Adipocyte (in vitro differentiated cells): Measurements from ENCODE around the gene BTNL9.
"Not testable (repeated sequence)": the region's sequence is repeated elsewhere in the genome, so short reads cannot be mapped to it uniquely, and the experiment has no call there.

ENCODE experiments used
- DNase-seq: peaks from one replicate; pipeline ENCODE4 v3.0.0-alpha.2; 2015; ENCODE audit warnings: low read depth
- H3K27me3 ChIP-seq: replicated peaks from 2 replicates; pipeline ENCODE4 v1.7.0; 2013; ENCODE audit warnings: mild to moderate bottlenecking, low read length, moderate library complexity; ENCODE audit not compliant: control insufficient read depth, insufficient read depth
- H3K36me3 ChIP-seq: 2 replicates; pipeline ENCODE4 v1.7.0; 2013; ENCODE audit warnings: low read length, mild to moderate bottlenecking, moderate library complexity; ENCODE audit not compliant: control insufficient read depth, insufficient read depth, severe bottlenecking
- H3K4me1 ChIP-seq: 2 replicates; pipeline ENCODE4 v1.7.0; 2013; ENCODE audit warnings: mild to moderate bottlenecking, low read length, moderate library complexity; ENCODE audit not compliant: control insufficient read depth, insufficient read depth
- H3K4me3 ChIP-seq: 2 replicates; pipeline ENCODE4 v1.7.0; 2013; ENCODE audit warnings: mild to moderate bottlenecking, low read length, moderate library complexity
- H3K9ac ChIP-seq: 2 replicates; pipeline ENCODE4 v1.7.0; 2013; ENCODE audit warnings: mild to moderate bottlenecking, low read length, moderate library complexity
- H3K9me3 ChIP-seq: 2 replicates; pipeline ENCODE4 v1.7.0; 2013; ENCODE audit warnings: mild to moderate bottlenecking, low read length, moderate library complexity; ENCODE audit not compliant: control insufficient read depth

Gene BTNL9

GRCh38 chr5:181039931-181040630, at the start of gene BTNL9:
BTNL9 (plus strand) TSS chr5:181040266; CDS start chr5:181045490, 5,224 bp downstream.
- no peaks in the 10 kb centered on the region for H3K9me3 ChIP-seq
- H3K36me3 ChIP-seq = no peaks in the 10 kb centered on the region
- no peak for DNase-seq
- H3K27me3 ChIP-seq = peaks cover 62% of the 10 kb centered on the region
- no peak within 1 kb of the TSS for H3K9ac ChIP-seq
- H3K4me3 ChIP-seq = no peak within 1 kb of the TSS
- peaks cover 3% of the 10 kb centered on the region for H3K4me1 ChIP-seq

DNA sequence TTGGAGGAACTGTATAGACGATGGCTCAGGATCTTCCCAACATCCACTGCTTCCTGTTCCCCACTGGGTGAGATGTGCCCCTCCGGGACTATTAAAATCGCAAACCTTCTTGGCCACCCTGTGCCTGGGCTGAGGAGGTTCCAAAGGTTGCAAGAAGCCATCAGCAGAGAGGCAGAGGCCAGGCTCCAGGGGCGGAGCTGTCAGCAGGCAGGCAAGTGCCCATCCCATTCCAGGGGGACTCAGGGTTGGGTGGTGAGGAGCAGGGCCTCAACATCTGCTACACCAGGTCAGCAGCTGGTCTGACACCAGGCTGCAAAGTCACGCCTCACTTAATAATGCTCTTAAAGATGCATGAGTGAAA, 49.2 kb upstream of the BTNL9 start:
- H3K9ac ChIP-seq = no peak overlapping the region
- peaks cover 6% of the 10 kb centered on the region for H3K9me3 ChIP-seq
- peaks cover 21% of the 10 kb centered on the region for H3K27me3 ChIP-seq
- DNase-seq = no peak
- no peak overlapping the region for H3K4me3 ChIP-seq
- H3K4me1 ChIP-seq = no peaks in the 10 kb centered on the region
- no peaks in the 10 kb centered on the region for H3K36me3 ChIP-seq

GRCh38 chr5:181001947-181002346, 38.1 kb upstream of the BTNL9 start:
- Histone ChIP-seq H3K36me3 (no peaks in the 10 kb centered on the region), H3K27me3 (peaks cover 11% of the 10 kb centered on the region), H3K9me3 (no peaks in the 10 kb centered on the region), H3K4me1 (no peaks in the 10 kb centered on the region), H3K9ac (no peak overlapping the region), H3K4me3 (no peak overlapping the region)
- no peak for DNase-seq

DNA sequence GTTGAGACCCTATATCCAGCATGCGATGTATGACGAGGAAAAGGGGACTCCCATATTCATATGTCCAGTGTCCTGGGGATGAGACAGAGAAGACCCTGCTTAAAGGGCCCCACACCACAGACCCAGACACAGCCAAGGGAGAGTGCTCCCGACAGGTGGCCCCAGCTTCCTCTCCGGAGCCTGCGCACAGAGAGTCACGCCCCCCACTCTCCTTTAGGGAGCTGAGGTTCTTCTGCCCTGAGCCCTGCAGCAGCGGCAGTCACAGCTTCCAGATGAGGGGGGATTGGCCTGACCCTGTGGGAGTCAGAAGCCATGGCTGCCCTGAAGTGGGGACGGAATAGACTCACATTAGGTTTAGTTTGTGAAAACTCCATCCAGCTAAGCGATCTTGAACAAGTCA, 34.3 kb upstream of the BTNL9 start:
- Histone ChIP-seq H3K36me3 (no peaks in the 10 kb centered on the region), H3K4me3 (no peak overlapping the region), H3K9me3 (peaks cover 15% of the 10 kb centered on the region), H3K9ac (no peak overlapping the region), H3K27me3 (peaks cover 13% of the 10 kb centered on the region), H3K4me1 (no peaks in the 10 kb centered on the region)
- DNase-seq = no peak

GRCh38 chr5:181008136-181008535, 31.9 kb upstream of the BTNL9 start:
- Histone ChIP-seq H3K4me1 (no peaks in the 10 kb centered on the region), H3K9me3 (peaks cover 16% of the 10 kb centered on the region), H3K4me3 (no peak overlapping the region), H3K27me3 (peaks cover 13% of the 10 kb centered on the region), H3K36me3 (no peaks in the 10 kb centered on the region), H3K9ac (no peak overlapping the region)
- DNase-seq = no peak

DNA sequence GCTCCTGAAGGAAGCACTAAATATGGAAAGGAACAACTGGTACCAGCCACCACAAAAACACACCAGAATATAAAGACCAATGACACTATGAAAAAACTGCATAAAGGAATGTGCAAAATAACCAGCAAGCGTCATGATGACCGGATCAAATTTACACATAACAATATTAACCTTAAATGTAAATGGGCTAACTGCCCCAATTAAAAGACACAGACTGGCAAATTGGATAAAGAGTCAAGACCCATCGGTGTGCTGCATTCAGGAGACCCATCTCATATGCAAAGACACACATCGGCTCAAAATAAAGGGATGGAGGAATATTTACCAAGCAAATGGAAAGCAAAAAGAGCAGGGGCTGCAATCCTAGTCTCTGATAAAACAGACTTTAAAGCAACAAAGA, 30.0 kb upstream of the BTNL9 start:
- DNase-seq, H3K4me3 ChIP-seq, H3K4me1 ChIP-seq, H3K9ac ChIP-seq, H3K36me3 ChIP-seq: not testable (repeated sequence)
- H3K9me3 ChIP-seq = peaks cover 16% of the 10 kb centered on the region
- H3K27me3 ChIP-seq = peaks cover 10% of the 10 kb centered on the region

DNA sequence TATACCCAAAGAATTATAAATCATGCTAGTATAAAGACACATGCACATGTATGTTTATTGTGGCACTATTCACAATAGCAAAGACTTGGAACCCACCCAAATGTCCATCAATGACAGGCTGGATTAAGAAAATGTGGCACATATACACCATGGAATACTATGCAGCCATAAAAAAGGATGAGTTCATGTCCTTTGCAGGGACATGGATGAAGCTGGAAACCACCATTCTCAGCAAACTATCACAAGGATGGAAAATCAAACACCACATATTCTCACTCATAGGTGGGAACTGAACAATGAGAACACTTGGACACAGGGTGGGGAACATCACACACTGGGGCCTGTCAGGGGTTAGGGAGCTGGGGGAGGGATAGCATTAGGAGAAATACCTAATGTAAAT, 25.4 kb upstream of the BTNL9 start:
- not testable (repeated sequence) for H3K36me3 ChIP-seq, H3K9ac ChIP-seq, DNase-seq, H3K27me3 ChIP-seq, H3K4me1 ChIP-seq, H3K4me3 ChIP-seq
- peaks cover 11% of the 10 kb centered on the region for H3K9me3 ChIP-seq

- not testable (repeated sequence) for H3K9ac ChIP-seq, DNase-seq, H3K4me3 ChIP-seq, H3K36me3 ChIP-seq, H3K27me3 ChIP-seq, H3K4me1 ChIP-seq
- H3K9me3 ChIP-seq = peaks cover 15% of the 10 kb centered on the region
These were observed 22.6 kb upstream of the BTNL9 start for GRCh38 chr5:181017448-181017847.

- no peak for DNase-seq
- Histone ChIP-seq H3K27me3 (no peaks in the 10 kb centered on the region), H3K36me3 (no peaks in the 10 kb centered on the region), H3K9ac (no peak overlapping the region), H3K9me3 (peaks cover 25% of the 10 kb centered on the region), H3K4me1 (no peaks in the 10 kb centered on the region), H3K4me3 (no peak overlapping the region)
These were observed 19.4 kb upstream of the BTNL9 start for GRCh38 chr5:181020688-181021087.

DNA sequence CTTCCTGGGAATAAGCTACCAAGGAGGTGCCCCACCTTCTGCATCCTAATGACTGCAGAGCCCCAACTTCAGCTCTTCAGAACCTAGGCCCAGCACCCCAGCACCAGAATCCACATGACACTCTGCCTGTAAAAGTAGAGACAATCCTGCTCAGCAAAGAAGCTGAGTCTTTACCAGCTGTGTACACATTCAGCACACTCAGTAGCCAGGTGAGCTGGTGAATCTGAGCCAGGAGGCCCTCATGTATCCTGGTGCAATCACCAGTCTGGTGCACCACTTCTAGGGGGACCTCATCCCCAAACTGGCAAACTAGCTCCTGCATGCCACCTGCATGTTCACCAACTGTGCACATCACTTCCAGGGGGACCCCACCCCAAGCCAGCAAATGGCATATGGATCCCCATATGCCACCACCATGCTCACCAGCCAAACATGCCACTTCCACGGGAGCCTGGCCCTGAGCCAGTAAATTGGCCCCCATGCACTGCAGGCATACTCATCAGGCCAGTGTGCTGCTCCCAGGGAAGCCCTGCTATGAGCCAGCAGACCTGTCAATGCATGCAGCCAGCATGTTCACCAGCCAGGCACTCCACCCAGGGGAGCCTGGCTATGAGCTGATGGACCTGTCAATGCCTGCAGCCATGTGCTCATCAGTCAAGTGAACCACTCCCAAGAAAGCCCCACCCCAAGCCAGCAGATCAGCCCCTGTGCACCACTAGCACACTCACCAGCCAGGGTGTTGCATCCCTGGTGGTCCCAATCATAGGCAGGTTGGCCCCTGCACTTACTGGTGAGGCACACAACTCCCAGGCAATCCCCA, 15.6 kb upstream of the BTNL9 start:
- H3K4me3 ChIP-seq = no peak overlapping the region
- DNase-seq = no peak

GRCh38 chr5:181027452-181028031, 12.5 kb upstream of the BTNL9 start:
- no peak for DNase-seq
- no peak overlapping the region for H3K9ac ChIP-seq
- H3K4me1 ChIP-seq = no peaks in the 10 kb centered on the region
- peaks cover 12% of the 10 kb centered on the region for H3K9me3 ChIP-seq
- no peaks in the 10 kb centered on the region for H3K36me3 ChIP-seq
- no peaks in the 10 kb centered on the region for H3K27me3 ChIP-seq
- no peak overlapping the region for H3K4me3 ChIP-seq

More for the DNA sequence above, 15.6 kb upstream of the BTNL9 start:
- H3K9me3 ChIP-seq = peaks cover 28% of the 10 kb centered on the region
- H3K27me3 ChIP-seq = no peaks in the 10 kb centered on the region
- no peaks in the 10 kb centered on the region for H3K4me1 ChIP-seq
- H3K36me3 ChIP-seq = no peaks in the 10 kb centered on the region
- H3K9ac ChIP-seq = no peak overlapping the region
